Measurements from ENCODE around the gene CTBS. TPM values are rescaled to one million over a fixed set of nuclear protein-coding genes. Genes with fewer than 3 reads are reported as not detected.

CTBS gene
- total and polyA plus RNA-seq, 2 of the 4 experiments (the other 2 are of a cell fraction): 5.9 to 12.4 TPM

- POLR2A ChIA-PET (ENCODE audit: unreplicated experiment): interaction anchor here (0.6 to 1.4 kb wide), 3 partner anchors 12 to 628 kb away, joined by 5 read pairs; partner anchors contain the start of genes GNG5 and SPATA1
- no peak for TF ChIP-seq MXI1 (IDR thresholded peaks at IDR 0.05; ENCODE audit: borderline replicate concordance, low read depth, low read length)
- no peak for TF ChIP-seq CHD1 (IDR thresholded peaks at IDR 0.05; ENCODE audit: low read depth, low read length)
- TF ChIP-seq RCOR1 (IDR thresholded peaks at IDR 0.05; ENCODE audit: insufficient replicate concordance, low read length): no peak
- TF ChIP-seq USF2 (IDR thresholded peaks at IDR 0.05; ENCODE audit: low read depth, low read length): no peak
- no peak for TF ChIP-seq CEBPB (IDR thresholded peaks at IDR 0.05; ENCODE audit: low read depth, low read length)
- TF ChIP-seq ELK1 (IDR thresholded peaks at IDR 0.05; ENCODE audit: borderline replicate concordance, low read depth, low read length): no peak
- no peak for TF ChIP-seq RAD21 (IDR thresholded peaks at IDR 0.05; ENCODE audit: low read length)
- no peak for TF ChIP-seq MAZ (IDR thresholded peaks at IDR 0.05; ENCODE audit: borderline replicate concordance, low read depth, low read length)
- TF ChIP-seq RFX5 (IDR thresholded peaks at IDR 0.05; ENCODE audit: low read depth, low read length): no peak
- TF ChIP-seq FOS (IDR thresholded peaks at IDR 0.05; ENCODE audit: low read depth, low read length): no peak
- no peak for TF ChIP-seq BHLHE40 (IDR thresholded peaks at IDR 0.05; ENCODE audit: low read depth, low read length)
- no peak for TF ChIP-seq MAFK (IDR thresholded peaks at IDR 0.05; ENCODE audit: low read depth, low read length)
- no peak for TF ChIP-seq SMC3 (IDR thresholded peaks at IDR 0.05; ENCODE audit: low read depth, low read length)
- TF ChIP-seq POLR2A (IDR thresholded peaks at IDR 0.05; ENCODE audit: low read depth, low read length): no peak
- TF ChIP-seq CTCF (conservative IDR thresholded peaks at IDR 0.05; ENCODE audit: low read depth, low read length): no peak
Measured at GRCh38 chr1:84573481-84573966, 716 bp downstream of the CTBS start.

More at GRCh38 chr1:84573481-84573966, 716 bp downstream of the CTBS start:
- intact Hi-C loops (cut with micrococcal nuclease) (loop anchor here (5.0 kb wide), 1 partner anchor 179 kb away; no protein-coding TSS in a partner anchor), in situ Hi-C loops (cut with MboI; ENCODE audit: low sequenced_read_pairs) (no loop called here), dilution Hi-C loops (cut with HindIII; ENCODE audit: low sequenced_read_pairs, unreplicated experiment) (no loop called here)
- H2AK9ac ChIP-seq (replicated peaks; ENCODE audit: low read depth, low read length, poor library complexity): peak overlapping the region; percentile 75
- H3K4ac ChIP-seq (ENCODE audit: low read depth, low read length): peak overlapping the region; percentile 89
- peak overlapping the region; percentile 97 for H3K27ac ChIP-seq (ENCODE audit: insufficient read depth, low read length)
- ATAC-seq (ENCODE audit: low read depth): no peak
- peak overlapping the region; percentile 95 for H2AFZ ChIP-seq (replicated peaks; ENCODE audit: low read length, poor library complexity)
- no peaks in the 10 kb centered on the region for H3K9me3 ChIP-seq (ENCODE audit: control insufficient read depth, insufficient read depth, low read length)
- peaks cover 28 to 33% of the 10 kb centered on the region in 2 experiments for H3K79me1 ChIP-seq (ENCODE audit: low read depth in 1 of 2, low read length in 2 of 2)
- H4K5ac ChIP-seq (ENCODE audit: low read depth, low read length): peak overlapping the region; percentile 97
- CTCF ChIA-PET: interaction anchor here (1.3 kb wide), 1 partner anchor 16 kb away, joined by 3 read pairs; no protein-coding TSS in a partner anchor
- BruUV-seq (replicated peaks): no TSS peak
- peaks cover 4% of the 10 kb centered on the region for H3K36me3 ChIP-seq (ENCODE audit: control insufficient read depth, insufficient read depth, low read length)
- peaks cover 3% of the 10 kb centered on the region; the same call in 1 of the 2 replicates for H3K9me1 ChIP-seq (ENCODE audit: insufficient read depth, low read length)
- H2AK5ac ChIP-seq (ENCODE audit: low read depth, low read length): peak overlapping the region; percentile 55; the same call in 1 of the 2 replicates
- H3K14ac ChIP-seq (replicated peaks; ENCODE audit: low read depth, low read length): peak overlapping the region; percentile 79
- no CpG with 5 or more reads among the region's 5 CpGs for WGBS, 2 experiments (ENCODE audit: extremely low coverage in 2 of 2, insufficient read length in 1 of 2)
- peak overlapping the region; percentile 98 for H3K18ac ChIP-seq (ENCODE audit: low read depth, low read length)
- peak overlapping the region; percentile 42 to 92 for H4K8ac ChIP-seq (ENCODE audit: low read depth in 2 of 2, low read length in 2 of 2)
- H3K56ac ChIP-seq (ENCODE audit: extremely low read depth, insufficient read depth, low read length): peak overlapping the region; percentile 82
- peaks cover 2% of the 10 kb centered on the region; the same call in 1 of the 2 replicates for H3K4me1 ChIP-seq (ENCODE audit: control insufficient read depth, insufficient read depth, low read length)
- H4K20me1 ChIP-seq (ENCODE audit: insufficient read depth, low read length): no peaks in the 10 kb centered on the region
- peak overlapping the region; percentile 92 for H2BK5ac ChIP-seq (ENCODE audit: low read depth, low read length, poor library complexity, severe bottlenecking)
- peak overlapping the region; percentile 80 for H3K4me3 ChIP-seq (ENCODE audit: insufficient read depth, low read depth, low read length)
- no peak for DNase-seq
- peak overlapping the region; percentile 91 for H4K91ac ChIP-seq (ENCODE audit: insufficient read depth, low read depth, low read length)
- H3K27me3 ChIP-seq (ENCODE audit: control insufficient read depth, insufficient read depth, low read length): no peaks in the 10 kb centered on the region
- H2BK120ac ChIP-seq (ENCODE audit: low read depth, low read length): peak overlapping the region; percentile 57
- peak overlapping the region; percentile 97 for H3K9ac ChIP-seq (ENCODE audit: low read depth, low read length)
- peak overlapping the region; percentile 92 for H3K4me2 ChIP-seq (ENCODE audit: low read depth, low read length)
- H2BK20ac ChIP-seq (ENCODE audit: low read depth, low read length): 0 out of 2 replicates have a peak overlapping the region, but pooled peaks have one; percentile 12
- 0 out of 3 replicates have a peak overlapping the region, but pooled peaks have one; percentile 3 for H2BK15ac ChIP-seq (ENCODE audit: low read depth, low read length)
- H3K23ac ChIP-seq (ENCODE audit: low read depth, low read length): peak overlapping the region; percentile 96
